Endodermal cell (in vitro differentiated cells): Measurements from ENCODE around the gene FBXO47. TPM values are rescaled to one million over a fixed set of nuclear protein-coding genes. Genes with fewer than 3 reads are reported as not detected.

ENCODE experiments used
- DNase-seq: peaks from one replicate; pipeline ENCODE4 v3.0.0-alpha.2; 2017
- H3K27ac ChIP-seq: 2 replicates; pipeline ENCODE4 v1.5.1; 2013; ENCODE audit warnings: mild to moderate bottlenecking, low read depth, low read length, moderate library complexity
- H3K27me3 ChIP-seq: 2 replicates; pipeline ENCODE4 v1.6.1; 2013; ENCODE audit warnings: mild to moderate bottlenecking, low read length, moderate library complexity; ENCODE audit not compliant: insufficient read depth, control insufficient read depth, poor library complexity, severe bottlenecking
- H3K36me3 ChIP-seq: 2 replicates; pipeline ENCODE4 v1.7.0; 2013; ENCODE audit warnings: mild to moderate bottlenecking, low read length, moderate library complexity; ENCODE audit not compliant: control insufficient read depth, insufficient read depth
- H3K4me1 ChIP-seq: one replicate; pipeline ENCODE4 v1.7.0; 2013; ENCODE audit warnings: low read length; ENCODE audit not compliant: control insufficient read depth, insufficient read depth
- H3K4me3 ChIP-seq: 2 replicates; pipeline ENCODE4 v1.5.1; 2013; ENCODE audit warnings: mild to moderate bottlenecking, low read length, moderate library complexity
- H3K9ac ChIP-seq: 2 replicates; pipeline ENCODE4 v1.6.1; 2013; ENCODE audit warnings: mild to moderate bottlenecking, low read length, moderate library complexity; ENCODE audit not compliant: poor library complexity, severe bottlenecking; ENCODE audit errors: extremely low read depth
- H3K9me3 ChIP-seq: 2 replicates; pipeline ENCODE4 v1.6.1; 2013; ENCODE audit warnings: mild to moderate bottlenecking, low read length, moderate library complexity; ENCODE audit not compliant: control insufficient read depth
- H3K27ac Mint-ChIP-seq: 2 replicates; pipeline ENCODE4 v1.8.0; 2020; ENCODE audit warnings: mixed read lengths
- H3K27me3 Mint-ChIP-seq: 2 replicates; pipeline ENCODE4 v1.8.0; 2021; ENCODE audit warnings: mild to moderate bottlenecking, mixed read lengths; ENCODE audit not compliant: insufficient read depth
- H3K36me3 Mint-ChIP-seq: 2 replicates; pipeline ENCODE4 v1.8.0; 2020; ENCODE audit warnings: low read depth, mixed read lengths
- H3K4me1 Mint-ChIP-seq: 2 replicates; pipeline ENCODE4 v1.8.0; 2020; ENCODE audit warnings: mixed read lengths
- H3K4me3 Mint-ChIP-seq: 2 replicates; pipeline ENCODE4 v1.8.0; 2020; ENCODE audit warnings: mild to moderate bottlenecking, moderate library complexity, mixed read lengths
- H3K9me3 Mint-ChIP-seq: 2 replicates; pipeline ENCODE4 v1.8.0; 2020; ENCODE audit warnings: mild to moderate bottlenecking, mixed read lengths
- WGBS, 2 experiments: methylation state at CpG; one replicate each; pipeline versions ENCODE4 v1.1.5 to v1.1.7; 2013; ENCODE audit warnings: missing lambda C conversion rate in 2 of 2, mixed read lengths in 1 of 2; ENCODE audit not compliant: insufficient coverage in 1 of 2, insufficient read length in 1 of 2; 5-methylcytosine and 5-hydroxymethylcytosine counted together
- total RNA-seq, 2 donors: library from RNA; stranded (reverse); fragmentation: NEBNext Ultra II Directional in 1 of 2; extraction: Animal tissue kit (Norgen Biotek cat#: 25700) in 1 of 2; gene quantifications; 2 replicates in 1 of 2; 3 replicates in 1 of 2; pipeline ENCODE4 v1.2.1, GENCODE V29; 2021
- TF ChIP-seq, protein P1 (sequence below): fragments of 200-600 bp; sonication (generic); conservative IDR thresholded peaks from 2 replicates; pipeline ENCODE4 v1.5.0; 2021; ENCODE audit warnings: antibody characterized with exemption, mild to moderate bottlenecking

Gene FBXO47
- total RNA-seq, 2 donors from 2014 or later: not detected

DNA sequence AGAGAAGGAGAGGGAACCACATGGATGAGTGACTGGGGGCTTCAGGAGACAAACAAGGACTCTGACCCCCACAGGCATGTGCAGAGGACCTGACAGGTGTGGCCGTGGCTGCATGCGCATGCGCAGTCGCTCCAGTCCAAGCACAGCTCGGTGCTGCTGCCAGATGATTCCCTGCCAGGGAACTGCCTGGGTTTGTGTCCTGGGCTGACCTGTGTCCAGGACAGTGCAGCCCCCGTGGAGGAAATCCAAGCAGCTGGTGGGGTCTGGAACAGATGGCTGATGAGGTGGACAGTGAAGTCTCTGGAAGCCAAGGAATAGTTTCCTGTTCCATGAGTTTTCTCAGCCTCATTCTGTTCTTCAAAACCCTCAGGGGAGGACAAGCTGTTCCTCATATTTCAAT lies 70.0 kb downstream of the FBXO47 start:
- H3K27ac Mint-ChIP-seq: no peak overlapping the region
- Histone ChIP-seq H3K4me1 (peaks cover 4% of the 10 kb centered on the region), H3K9ac (no peak overlapping the region)

DNA sequence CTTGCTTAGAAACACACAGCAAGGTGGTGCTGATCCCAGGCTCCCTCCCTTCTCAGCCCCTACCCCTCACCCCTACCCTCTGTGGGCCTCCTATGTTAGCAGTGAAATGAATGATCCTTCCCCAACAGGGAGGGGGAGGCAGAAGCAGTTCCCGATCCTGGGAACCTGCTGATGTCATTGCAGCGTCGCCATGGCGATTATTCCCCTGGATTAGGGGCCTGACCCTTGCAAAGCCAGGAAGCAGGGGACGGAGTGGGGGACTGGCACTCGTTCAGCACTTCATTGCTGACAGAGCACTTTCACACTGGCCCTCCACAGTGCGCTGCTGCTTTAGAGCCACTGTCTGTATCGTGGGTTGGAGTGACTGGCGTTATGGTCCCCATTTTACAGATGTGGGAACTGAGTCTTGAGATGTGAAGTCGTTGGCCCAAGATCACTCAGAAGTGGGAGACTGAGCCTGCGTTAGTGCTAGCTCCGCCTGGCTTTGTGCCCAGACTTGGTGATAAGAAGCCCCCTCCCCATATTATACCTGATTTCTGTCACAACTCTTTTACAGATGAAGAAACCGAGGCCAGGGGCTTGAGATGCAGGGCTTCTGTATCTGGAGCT lies 70.8 kb downstream of the FBXO47 start:
- H3K9me3 Mint-ChIP-seq: no peaks in the 10 kb centered on the region
- Histone ChIP-seq H3K36me3 (peaks cover 77% of the 10 kb centered on the region), H3K4me3 (no peak overlapping the region), H3K9ac (no peak overlapping the region), H3K9me3 (no peaks in the 10 kb centered on the region), H3K27ac (no peak overlapping the region), H3K27me3 (no peaks in the 10 kb centered on the region), H3K4me1 (peaks cover 4% of the 10 kb centered on the region)
- no peaks in the 10 kb centered on the region for H3K27me3 Mint-ChIP-seq
- DNase-seq: peak; percentile 76
- 78 to 86% methylated on average over 11 to 13 of the region's 13 CpGs for WGBS, 2 experiments
- peak overlapping the region; percentile 55 for H3K27ac Mint-ChIP-seq
- H3K4me1 Mint-ChIP-seq: peaks cover 24% of the 10 kb centered on the region
- H3K4me3 Mint-ChIP-seq: no peak overlapping the region
- TF ChIP-seq, protein P1, sequence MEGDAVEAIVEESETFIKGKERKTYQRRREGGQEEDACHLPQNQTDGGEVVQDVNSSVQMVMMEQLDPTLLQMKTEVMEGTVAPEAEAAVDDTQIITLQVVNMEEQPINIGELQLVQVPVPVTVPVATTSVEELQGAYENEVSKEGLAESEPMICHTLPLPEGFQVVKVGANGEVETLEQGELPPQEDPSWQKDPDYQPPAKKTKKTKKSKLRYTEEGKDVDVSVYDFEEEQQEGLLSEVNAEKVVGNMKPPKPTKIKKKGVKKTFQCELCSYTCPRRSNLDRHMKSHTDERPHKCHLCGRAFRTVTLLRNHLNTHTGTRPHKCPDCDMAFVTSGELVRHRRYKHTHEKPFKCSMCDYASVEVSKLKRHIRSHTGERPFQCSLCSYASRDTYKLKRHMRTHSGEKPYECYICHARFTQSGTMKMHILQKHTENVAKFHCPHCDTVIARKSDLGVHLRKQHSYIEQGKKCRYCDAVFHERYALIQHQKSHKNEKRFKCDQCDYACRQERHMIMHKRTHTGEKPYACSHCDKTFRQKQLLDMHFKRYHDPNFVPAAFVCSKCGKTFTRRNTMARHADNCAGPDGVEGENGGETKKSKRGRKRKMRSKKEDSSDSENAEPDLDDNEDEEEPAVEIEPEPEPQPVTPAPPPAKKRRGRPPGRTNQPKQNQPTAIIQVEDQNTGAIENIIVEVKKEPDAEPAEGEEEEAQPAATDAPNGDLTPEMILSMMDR: no peak
- H3K36me3 Mint-ChIP-seq: peaks cover 55% of the 10 kb centered on the region

More for the DNA sequence above, 70.0 kb downstream of the FBXO47 start:
- 93 to 95% methylated on average over 3 to 6 of the region's 6 CpGs for WGBS, 2 experiments
- DNase-seq: no peak
- no peak overlapping the region for H3K4me3 Mint-ChIP-seq
- no peak overlapping the region for H3K27ac ChIP-seq
- H3K36me3 ChIP-seq: peaks cover 73% of the 10 kb centered on the region
- no peak overlapping the region for H3K4me3 ChIP-seq
- H3K9me3 Mint-ChIP-seq: no peaks in the 10 kb centered on the region
- no peaks in the 10 kb centered on the region for H3K9me3 ChIP-seq
- H3K27me3 Mint-ChIP-seq: no peaks in the 10 kb centered on the region
- H3K4me1 Mint-ChIP-seq: peaks cover 24% of the 10 kb centered on the region
- TF ChIP-seq, protein P1: no peak
- peaks cover 48% of the 10 kb centered on the region for H3K36me3 Mint-ChIP-seq
- H3K27me3 ChIP-seq: no peaks in the 10 kb centered on the region

DNA sequence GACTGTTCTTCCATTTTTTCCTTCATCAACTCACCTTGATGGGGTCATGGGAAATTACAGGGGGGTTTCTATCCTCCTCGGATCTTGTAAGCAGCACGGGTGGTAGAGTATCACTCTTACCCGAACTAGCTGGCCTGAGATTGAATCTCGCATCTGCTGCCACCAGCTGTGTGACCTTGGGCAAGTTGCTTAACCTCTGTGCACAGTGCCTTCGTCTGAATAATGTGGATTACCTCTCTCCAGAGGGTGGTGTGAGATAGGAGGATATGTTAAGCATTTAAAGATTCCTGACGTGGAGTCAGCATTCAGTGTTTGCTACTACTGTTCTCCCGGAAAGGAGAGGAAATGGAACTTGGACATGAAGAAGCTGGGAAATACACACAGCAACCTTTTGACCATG lies 72.9 kb downstream of the FBXO47 start:
- no peak overlapping the region for H3K27ac ChIP-seq
- H3K36me3 ChIP-seq: peaks cover 86% of the 10 kb centered on the region
- peak overlapping the region; percentile 21 for H3K9ac ChIP-seq
- H3K36me3 Mint-ChIP-seq: peaks cover 63% of the 10 kb centered on the region
- H3K9me3 ChIP-seq: no peaks in the 10 kb centered on the region
- H3K27me3 ChIP-seq: no peaks in the 10 kb centered on the region
- H3K27ac Mint-ChIP-seq: peak overlapping the region; percentile 12
- H3K4me1 ChIP-seq: peaks cover 4% of the 10 kb centered on the region
- DNase-seq: no peak
- TF ChIP-seq, protein P1: no peak
- peaks cover 11% of the 10 kb centered on the region for H3K4me1 Mint-ChIP-seq
- no peak overlapping the region for H3K4me3 Mint-ChIP-seq
- H3K27me3 Mint-ChIP-seq: no peaks in the 10 kb centered on the region
- H3K4me3 ChIP-seq: no peak overlapping the region
- no peaks in the 10 kb centered on the region for H3K9me3 Mint-ChIP-seq
- WGBS, 2 experiments: 80 to 97% methylated on average over 5 to 7 of the region's 7 CpGs
